PC-9 (cell line): ENCODE results near the gene UBE4B. TPM values are rescaled to one million over a fixed set of nuclear protein-coding genes. Genes with fewer than 3 reads are reported as not detected.

Experiments used
- BruUV-seq: library from RNA; stranded (reverse); fragments of 400-500 nt; replicated peaks from 2 replicates; lab custom pipeline; 2021; lab: Mats Ljungman, UMichigan
- CTCF ChIA-PET: fragments of 300-600 bp; sonication (Branson Sonifier 250); formaldehyde crosslinking; loops from one replicate; lab custom pipeline; 2022; ENCODE audit warnings: antibody characterized with exemption; lab: Charles Lee
- POLR2A ChIA-PET: fragments of 300-600 bp; sonication (Branson Sonifier 250); formaldehyde crosslinking; loops from one replicate; lab custom pipeline; 2022; ENCODE audit warnings: antibody characterized with exemption; ENCODE audit not compliant: unreplicated experiment; lab: Charles Lee
- DNase-seq, 2 experiments: peaks; one replicate each; pipeline versions ENCODE4 v3.0.0 to v3.0.0-alpha.2; 2015 to 2022; ENCODE audit warnings: mixed read lengths in 1 of 2
- H2AFZ ChIP-seq: fragments of 200-600 bp; sonication (generic); 2 replicates; pipeline ENCODE4 v1.8.1; 2017; ENCODE audit warnings: antibody characterized with exemption
- H3F3A ChIP-seq: fragments of 200-600 bp; sonication (generic); 2 replicates; pipeline ENCODE4 v1.8.1; 2017; ENCODE audit warnings: antibody characterized with exemption, mild to moderate bottlenecking, low read depth; ENCODE audit not compliant: insufficient read depth
- H3K27ac ChIP-seq: fragments of 200-600 bp; sonication (generic); 2 replicates; pipeline ENCODE4 v1.6.1; 2016; ENCODE audit warnings: mixed run types
- H3K27me3 ChIP-seq: fragments of 200-600 bp; sonication (generic); 2 replicates; pipeline ENCODE4 v1.6.1; 2016; ENCODE audit warnings: low read depth, mixed run types; ENCODE audit not compliant: insufficient read depth
- H3K36me3 ChIP-seq: fragments of 200-600 bp; sonication (generic); 2 replicates; pipeline ENCODE4 v1.6.1; 2016; ENCODE audit warnings: low read depth, mixed run types
- H3K4me1 ChIP-seq: fragments of 200-600 bp; sonication (generic); replicated peaks from 2 replicates; pipeline ENCODE4 v1.6.1; 2016; ENCODE audit warnings: mixed run types; ENCODE audit not compliant: insufficient read depth
- H3K4me2 ChIP-seq: fragments of 200-600 bp; sonication (generic); 2 replicates; pipeline ENCODE4 v1.6.1; 2017; ENCODE audit warnings: mixed run types
- H3K4me3 ChIP-seq: fragments of 200-600 bp; sonication (generic); 2 replicates; pipeline ENCODE4 v1.6.1; 2016; ENCODE audit warnings: mixed run types
- H3K79me2 ChIP-seq: fragments of 200-600 bp; sonication (generic); 2 replicates; pipeline ENCODE4 v1.6.1; 2017; ENCODE audit warnings: low read depth, mixed run types
- H3K9me2 ChIP-seq: fragments of 200-600 bp; sonication (generic); 2 replicates; pipeline ENCODE4 v1.8.1; 2017; ENCODE audit warnings: mild to moderate bottlenecking; ENCODE audit not compliant: insufficient read depth
- H3K9me3 ChIP-seq: fragments of 200-600 bp; sonication (generic); 2 replicates; pipeline ENCODE4 v1.8.1; 2016; ENCODE audit warnings: low read depth; ENCODE audit not compliant: insufficient read depth
- H4K20me1 ChIP-seq: fragments of 200-600 bp; sonication (generic); 2 replicates; pipeline ENCODE4 v1.8.1; 2017; ENCODE audit not compliant: insufficient read depth
- CTCF ChIP-seq: fragments of 200-600 bp; sonication (generic); conservative IDR thresholded peaks from 2 replicates; pipeline ENCODE4 v1.6.1; 2017; ENCODE audit warnings: mixed run types, antibody characterized with exemption, mild to moderate bottlenecking, moderate library complexity
- EZH2 ChIP-seq: fragments of 200-600 bp; sonication (generic); IDR thresholded peaks from 2 replicates; pipeline ENCODE4 v1.8.0; 2017; ENCODE audit warnings: antibody characterized with exemption, low read depth
- intact Hi-C: fragments of 100-400 bp; cut with micrococcal nuclease; formaldehyde crosslinking; loops from one replicate; pipeline ENCODE4 v1.10.0; 2022; ENCODE audit not compliant: unreplicated experiment
- microRNA-seq: library from miRNA; unstranded; fragments of <30 nt; microRNA quantifications from one replicate; pipeline ENCODE4 v1.2.0, GENCODE V29; 2021; ENCODE audit warnings: borderline number of aligned reads, borderline replicate concordance
- total RNA-seq: library from RNA; stranded (reverse); gene quantifications from 2 replicates; pipeline ENCODE4 v1.2.3, GENCODE V29; 2021

UBE4B gene
- total RNA-seq, 1 experiment from 2014 or later, result 59.1 TPM

- H3F3A ChIP-seq, result no peaks in the 10 kb centered on the region
- DNase-seq, result no peak
- H2AFZ ChIP-seq, result no peak overlapping the region
- CTCF ChIA-PET, result no interaction called here
- H3K27me3 ChIP-seq, result no peaks in the 10 kb centered on the region
- BruUV-seq, result no TSS peak
- H3K4me1 ChIP-seq, result no peaks in the 10 kb centered on the region
- H3K9me3 ChIP-seq, result no peaks in the 10 kb centered on the region
- POLR2A ChIA-PET, result interaction anchor here (0.7 kb wide), 2 partner anchors 132 to 778 kb away, joined by 4 to 6 read pairs; no protein-coding TSS in a partner anchor
- no peak overlapping the region for H3K4me3 ChIP-seq
- no peak for TF ChIP-seq CTCF
- TF ChIP-seq EZH2, result no peak
- H3K4me2 ChIP-seq, result no peak overlapping the region
- intact Hi-C loops, result no loop called here
- peaks cover 22% of the 10 kb centered on the region; the same call in 1 of the 2 replicates for H3K79me2 ChIP-seq
- H4K20me1 ChIP-seq, result no peaks in the 10 kb centered on the region
- H3K36me3 ChIP-seq, result no peaks in the 10 kb centered on the region
- H3K9me2 ChIP-seq, result no peaks in the 10 kb centered on the region
- no peak overlapping the region for H3K27ac ChIP-seq
These were observed 195.8 kb downstream of the UBE4B start for GRCh38 chr1:10228528-10228927.

- intact Hi-C loops, result no loop called here
- BruUV-seq, result no TSS peak
- no peak for DNase-seq
- Histone ChIP-seq H3K9me2 (no peaks in the 10 kb centered on the region), H3K4me1 (no peaks in the 10 kb centered on the region), H3K27me3 (no peaks in the 10 kb centered on the region), H3K4me3 (no peak overlapping the region), H2AFZ (no peak overlapping the region), H3K36me3 (no peaks in the 10 kb centered on the region), H4K20me1 (no peaks in the 10 kb centered on the region), H3K27ac (no peak overlapping the region), H3F3A (no peaks in the 10 kb centered on the region), H3K79me2 (peaks cover 15% of the 10 kb centered on the region; the same call in 1 of the 2 replicates), H3K9me3 (no peaks in the 10 kb centered on the region), H3K4me2 (no peak overlapping the region)
- TF ChIP-seq CTCF (no peak), EZH2 (no peak)
- POLR2A ChIA-PET, result no interaction called here
- CTCF ChIA-PET, result no interaction called here
These were observed 197.1 kb downstream of the UBE4B start for GRCh38 chr1:10229903-10230302.

Small RNA genes within 50 kb of the gene (microRNA-seq; reads per million reads assigned to microRNA genes)
- not detected for gene MIR1273D

Other genes with a start within 250 kb of the UBE4B start
- 138 and 140 TPM in 2 replicates for gene CLSTN1, start 209.0 kb upstream of the UBE4B start, total RNA-seq
- gene CTNNBIP1, start 122.7 kb upstream of the UBE4B start, total RNA-seq, result 58.9 and 70.5 TPM in 2 replicates
- 27.4 and 33.5 TPM in 2 replicates for gene LZIC, start 89.6 kb upstream of the UBE4B start, total RNA-seq
- 10.1 and 13.4 TPM in 2 replicates for gene NMNAT1, start 89.5 kb upstream of the UBE4B start, total RNA-seq
- gene RBP7, start 35.7 kb upstream of the UBE4B start, total RNA-seq, result 0.61 and 1.8 TPM in 2 replicates
- 20.6 and 22.7 TPM in 2 replicates for gene KIF1B, start 177.6 kb downstream of the UBE4B start, total RNA-seq